Keratinocyte (primary cell): ENCODE measurements around the gene CELF2.

ENCODE experiments used
- EZH2 ChIP-seq: IDR thresholded peaks from one replicate; pipeline ENCODE4 v1.6.1; 2012; ENCODE audit warnings: inconsistent platforms, mild to moderate bottlenecking, low read length, moderate library complexity
- TF ChIP-seq, protein P1 (sequence below), 3 experiments: IDR thresholded peaks in 1 of 3; conservative IDR thresholded peaks in 1 of 3; optimal IDR thresholded peaks in 1 of 3; 2 replicates in 2 of 3; 3 replicates in 1 of 3; pipeline versions ENCODE3 to v1.5.1; 2011; ENCODE audit warnings: low read length in 3 of 3, mild to moderate bottlenecking in 3 of 3, moderate library complexity in 2 of 3, control low read depth in 1 of 3, inconsistent platforms in 1 of 3; ENCODE audit not compliant: insufficient read depth in 2 of 3; ENCODE audit errors: extremely low read depth in 1 of 3

- TF ChIP-seq, protein P1, sequence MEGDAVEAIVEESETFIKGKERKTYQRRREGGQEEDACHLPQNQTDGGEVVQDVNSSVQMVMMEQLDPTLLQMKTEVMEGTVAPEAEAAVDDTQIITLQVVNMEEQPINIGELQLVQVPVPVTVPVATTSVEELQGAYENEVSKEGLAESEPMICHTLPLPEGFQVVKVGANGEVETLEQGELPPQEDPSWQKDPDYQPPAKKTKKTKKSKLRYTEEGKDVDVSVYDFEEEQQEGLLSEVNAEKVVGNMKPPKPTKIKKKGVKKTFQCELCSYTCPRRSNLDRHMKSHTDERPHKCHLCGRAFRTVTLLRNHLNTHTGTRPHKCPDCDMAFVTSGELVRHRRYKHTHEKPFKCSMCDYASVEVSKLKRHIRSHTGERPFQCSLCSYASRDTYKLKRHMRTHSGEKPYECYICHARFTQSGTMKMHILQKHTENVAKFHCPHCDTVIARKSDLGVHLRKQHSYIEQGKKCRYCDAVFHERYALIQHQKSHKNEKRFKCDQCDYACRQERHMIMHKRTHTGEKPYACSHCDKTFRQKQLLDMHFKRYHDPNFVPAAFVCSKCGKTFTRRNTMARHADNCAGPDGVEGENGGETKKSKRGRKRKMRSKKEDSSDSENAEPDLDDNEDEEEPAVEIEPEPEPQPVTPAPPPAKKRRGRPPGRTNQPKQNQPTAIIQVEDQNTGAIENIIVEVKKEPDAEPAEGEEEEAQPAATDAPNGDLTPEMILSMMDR (optimal IDR thresholded peaks at IDR 0.05 in 1 of 3, IDR thresholded peaks at IDR 0.05 in 1 of 3, conservative IDR thresholded peaks at IDR 0.05 in 1 of 3; ENCODE audit: extremely low read depth in 1 of 3, insufficient read depth in 2 of 3, low read length in 3 of 3) = no peak
- no peak for TF ChIP-seq EZH2
Measured at GRCh38 chr10:11201911-11202310, 184.2 kb downstream of the CELF2 start.
